Heart left ventricle (tissue), 16 donors: Measurements from ENCODE around the gene MUSK. TPM values are rescaled to one million over a fixed set of nuclear protein-coding genes. Genes with fewer than 3 reads are reported as not detected.

Experiments
- ATAC-seq, 4 donors: fragments of 200-7000 bp; cut with Tn5 transposase; one replicate each; pipeline ENCODE4 v1.9.1; 2020 to 2022; ENCODE audit warnings: moderate library complexity in 4 of 4, mild to moderate bottlenecking in 3 of 4, moderate number of reproducible peaks in 1 of 4
- DNase-seq, 5 donors: peaks; one replicate each; pipeline ENCODE4 v3.0.0-alpha.2; 2020
- H3K27ac ChIP-seq, 12 donors: fragments of 200-600 bp; sonication (generic) in 4 of 12; one replicate each; pipeline versions ENCODE4 v1.5.0 to v1.8.0; 2016 to 2022; ENCODE audit warnings: mild to moderate bottlenecking in 2 of 12
- H3K27me3 ChIP-seq, 9 donors: fragments of 200-600 bp; sonication (generic) in 2 of 9; one replicate each; pipeline versions ENCODE4 v1.5.1 to v1.8.0; 2016 to 2022; ENCODE audit warnings: mild to moderate bottlenecking in 3 of 9
- H3K36me3 ChIP-seq, 9 donors: fragments of 200-600 bp; sonication (generic) in 2 of 9; one replicate each; pipeline versions ENCODE4 v1.5.0 to v1.8.0; 2018 to 2022; ENCODE audit warnings: mild to moderate bottlenecking in 2 of 9
- H3K4me1 ChIP-seq, 12 donors: fragments of 200-600 bp; sonication (generic) in 4 of 12; one replicate each; pipeline versions ENCODE4 v1.5.0 to v1.8.0; 2016 to 2022; ENCODE audit warnings: mild to moderate bottlenecking in 3 of 12
- H3K4me3 ChIP-seq, 12 donors: fragments of 200-600 bp; sonication (generic) in 4 of 12; one replicate each; pipeline versions ENCODE4 v1.5.0 to v1.8.0; 2017 to 2022; ENCODE audit warnings: mild to moderate bottlenecking in 9 of 12, moderate library complexity in 4 of 12
- H3K9me3 ChIP-seq, 12 donors: fragments of 200-600 bp; sonication (generic) in 4 of 12; one replicate each; pipeline versions ENCODE4 v1.5.0 to v1.8.0; 2016 to 2022; ENCODE audit warnings: mild to moderate bottlenecking in 1 of 12
- CTCF ChIP-seq, 12 donors: fragments of 200-600 bp; sonication (generic) in 4 of 12; IDR thresholded peaks; one replicate each; pipeline versions ENCODE4 v1.5.0 to v1.8.0; 2018 to 2022; ENCODE audit warnings: antibody characterized with exemption in 12 of 12, mild to moderate bottlenecking in 5 of 12
- POLR2A ChIP-seq, 2 donors: fragments of 450-650 bp; IDR thresholded peaks; one replicate each; pipeline ENCODE4 v1.6.1; 2017; ENCODE audit warnings: antibody characterized with exemption in 2 of 2, mild to moderate bottlenecking in 2 of 2, moderate library complexity in 2 of 2
- WGBS, 4 donors: extraction: QIAGEN DNeasy Blood & Tissue Kit in 2 of 4; methylation state at CpG; one replicate each; pipeline versions ENCODE4 v1.1.5 to v1.1.7; 2013 to 2018; 5-methylcytosine and 5-hydroxymethylcytosine counted together
- intact Hi-C, 10 donors: fragments of 100-400 bp; cut with DNase I; formaldehyde crosslinking; loops; one replicate each; pipeline versions ENCODE4 v1.11.1 to v1.14.2; 2022
- polyA plus RNA-seq, 2 donors: library from polyadenylated mRNA; stranded (reverse); fragments of 200-250 nt; gene quantifications; one replicate each; pipeline ENCODE4 v1.2.3, GENCODE V29; 2013
- total RNA-seq, 9 donors: library from RNA; depleted of rRNA in 2 of 9; stranded (reverse); fragments of >200 nt in 2 of 9; fragmentation: NEBNext Ultra II Directional in 3 of 9; extraction: Animal tissue kit (Norgen Biotek cat#: 25700) in 3 of 9; gene quantifications; one replicate each; pipeline versions ENCODE4 v1.1.0 to v1.2.4, GENCODE V29; 2016 to 2023
- donor health status: ischemic (EF 13 %, LVEDD 7.1; RV severe dilation, severe dysfunction).
- donor health status: healthy with polysubstance abuse.
- donor health status: DM: no; HTN: yes; CAD: no.
- donor health status: DM: no; HTN: no; CAD: no.
- donor health status: ischemic (EF 25% LVEDD 6.9; RV normal size, moderate dysfunction).
- donor health status: ischemic (EF 25% LVEDD 5.7; RV mildly dilated, moderate dysfunction).
- donor health status: healthy.
- donor health status: DM: yes; HTN: yes; CAD: no.
- donor health status: ischemic (EF 35%, LVEDD 5.7; RV mildly dilated, moderate dysfunction).
- donor health status: nonischemic (EF 11% LVEDD 7.7; RV severe dilation, severe dysfunction).
- donor health status: DM: yes; HTN: yes; CAD: no.
- donor health status: PGD.
- donor health status: ischemic (EF 29% LVEDD 5.4; RV normal size, mild dysfunction).
- donor health status: nonischemic (EF 23%, LVEDD 6.1; RV moderate dilation, normal function).

MUSK gene
- total and polyA plus RNA-seq, 11 donors = 0.23 to 6.0 (median 0.77) TPM

- peaks cover 0 to 17% (median 0%) of the 10 kb centered on the region in 12 donors for H3K4me1 ChIP-seq
- intact Hi-C loops = no loop called here
- H3K9me3 ChIP-seq = no peaks in the 10 kb centered on the region
- ATAC-seq (no peak), DNase-seq (no peak)
- H3K4me3 ChIP-seq = no peak overlapping the region
- no peaks in the 10 kb centered on the region for H3K36me3 ChIP-seq
- no peak for TF ChIP-seq POLR2A (IDR thresholded peaks at IDR 0.05)
- TF ChIP-seq CTCF (IDR thresholded peaks at IDR 0.05) = no peak
- no peaks in the 10 kb centered on the region for H3K27me3 ChIP-seq
- no peak overlapping the region for H3K27ac ChIP-seq
- 80 to 86% (median 82%) methylated on average over 2 of the region's 2 CpGs for WGBS, 4 donors
These were observed 97.3 kb downstream of the MUSK start for GRCh38 chr9:110765926-110766325.

GRCh38 chr9:110767559-110768063, 99.0 kb downstream of the MUSK start:
- Histone ChIP-seq H3K4me3 (peak overlapping the region in 1 of 12 donors; percentile 16), H3K27ac (peak overlapping the region in 4 of 12 donors; percentile 8 to 51 (median 22)), H3K27me3 (no peaks in the 10 kb centered on the region), H3K9me3 (no peaks in the 10 kb centered on the region), H3K36me3 (no peaks in the 10 kb centered on the region), H3K4me1 (peaks cover 0 to 17% (median 0%) of the 10 kb centered on the region in 12 donors)
- intact Hi-C loops = no loop called here
- 62 to 76% (median 68%) methylated on average over 6 of the region's 6 CpGs for WGBS, 4 donors
- ATAC-seq = peak; percentile 91 to 96 (median 95)
- TF ChIP-seq POLR2A (IDR thresholded peaks at IDR 0.05) (no peak), CTCF (IDR thresholded peaks at IDR 0.05) (no peak)
- peak; percentile 24 to 77 (median 59) for DNase-seq

- intact Hi-C loops = no loop called here
- H3K9me3 ChIP-seq = no peaks in the 10 kb centered on the region
- TF ChIP-seq POLR2A (IDR thresholded peaks at IDR 0.05) = no peak
- no peak for TF ChIP-seq CTCF (IDR thresholded peaks at IDR 0.05)
- H3K27me3 ChIP-seq = no peaks in the 10 kb centered on the region
- WGBS, 4 donors = 53 to 56% (median 53%) methylated on average over 2 of the region's 2 CpGs
- H3K36me3 ChIP-seq = no peaks in the 10 kb centered on the region
- H3K4me1 ChIP-seq = peaks cover 0 to 17% (median 0%) of the 10 kb centered on the region in 12 donors
- no peak overlapping the region for H3K4me3 ChIP-seq
- DNase-seq (no peak), ATAC-seq (no peak)
- H3K27ac ChIP-seq = no peak overlapping the region
These were observed 100.3 kb downstream of the MUSK start for GRCh38 chr9:110768886-110769285.

- Histone ChIP-seq H3K36me3 (no peaks in the 10 kb centered on the region), H3K9me3 (no peaks in the 10 kb centered on the region), H3K27ac (no peak overlapping the region), H3K27me3 (no peaks in the 10 kb centered on the region), H3K4me3 (no peak overlapping the region), H3K4me1 (peaks cover 0 to 17% (median 0%) of the 10 kb centered on the region in 12 donors)
- TF ChIP-seq CTCF (IDR thresholded peaks at IDR 0.05) (no peak), POLR2A (IDR thresholded peaks at IDR 0.05) (no peak)
- 45 to 54% (median 46%) methylated on average over 3 of the region's 3 CpGs for WGBS, 4 donors
- DNase-seq (no peak), ATAC-seq (no peak)
- intact Hi-C loops = no loop called here
These were observed 101.1 kb downstream of the MUSK start for GRCh38 chr9:110769667-110770066.
